Activated B cell treated with CpG ODN at 0.5 μM for 24 hours (primary cell): Measurements from ENCODE around the gene TMX4. TPM values are rescaled to one million over a fixed set of nuclear protein-coding genes. Genes with fewer than 3 reads are reported as not detected.

Experiments used
- ATAC-seq: fragments of 200-7000 bp; cut with Tn5 transposase; one replicate; pipeline ENCODE4 v1.10.0; 2021; ENCODE audit warnings: low read depth, mild to moderate bottlenecking, moderate library complexity
- CTCF ChIA-PET: fragments of 350-600 bp; sonication (Branson Sonifier 250); formaldehyde crosslinking; loops from one replicate; lab custom pipeline; 2021; ENCODE audit warnings: antibody characterized with exemption; lab: Charles Lee
- POLR2A ChIA-PET: fragments of 350-600 bp; sonication (Branson Sonifier 250); formaldehyde crosslinking; loops from one replicate; lab custom pipeline; 2021; ENCODE audit warnings: antibody characterized with exemption; lab: Charles Lee
- DNase-seq: peaks from one replicate; pipeline ENCODE4 v3.0.0; 2022
- H3K27ac Mint-ChIP-seq: one replicate; pipeline ENCODE4 v1.8.0; 2020; ENCODE audit warnings: mixed read lengths
- H3K27me3 Mint-ChIP-seq: one replicate; pipeline ENCODE4 v1.8.0; 2021; ENCODE audit warnings: mixed read lengths
- H3K36me3 Mint-ChIP-seq: one replicate; pipeline ENCODE4 v1.8.0; 2021; ENCODE audit warnings: low read depth, mixed read lengths
- H3K4me1 Mint-ChIP-seq: one replicate; pipeline ENCODE4 v1.8.0; 2021; ENCODE audit warnings: mixed read lengths
- H3K4me3 Mint-ChIP-seq: one replicate; pipeline ENCODE4 v1.8.0; 2020; ENCODE audit warnings: mild to moderate bottlenecking, mixed read lengths
- H3K9me3 Mint-ChIP-seq: one replicate; pipeline ENCODE4 v1.8.0; 2020; ENCODE audit warnings: mixed read lengths
- CTCF ChIP-seq: fragments of 200-600 bp; IDR thresholded peaks from one replicate; pipeline ENCODE4 v1.8.0; 2022; ENCODE audit warnings: antibody characterized with exemption, mild to moderate bottlenecking
- intact Hi-C: fragments of 100-400 bp; cut with micrococcal nuclease; formaldehyde crosslinking; loops from one replicate; pipeline ENCODE4 v1.15.1; 2024
- total RNA-seq: library from RNA; stranded (reverse); gene quantifications from 2 replicates; pipeline ENCODE4 v1.2.3, GENCODE V29; 2022

The TMX4 gene
- total RNA-seq, 1 donor from 2014 or later = 24.8 TPM

DNA sequence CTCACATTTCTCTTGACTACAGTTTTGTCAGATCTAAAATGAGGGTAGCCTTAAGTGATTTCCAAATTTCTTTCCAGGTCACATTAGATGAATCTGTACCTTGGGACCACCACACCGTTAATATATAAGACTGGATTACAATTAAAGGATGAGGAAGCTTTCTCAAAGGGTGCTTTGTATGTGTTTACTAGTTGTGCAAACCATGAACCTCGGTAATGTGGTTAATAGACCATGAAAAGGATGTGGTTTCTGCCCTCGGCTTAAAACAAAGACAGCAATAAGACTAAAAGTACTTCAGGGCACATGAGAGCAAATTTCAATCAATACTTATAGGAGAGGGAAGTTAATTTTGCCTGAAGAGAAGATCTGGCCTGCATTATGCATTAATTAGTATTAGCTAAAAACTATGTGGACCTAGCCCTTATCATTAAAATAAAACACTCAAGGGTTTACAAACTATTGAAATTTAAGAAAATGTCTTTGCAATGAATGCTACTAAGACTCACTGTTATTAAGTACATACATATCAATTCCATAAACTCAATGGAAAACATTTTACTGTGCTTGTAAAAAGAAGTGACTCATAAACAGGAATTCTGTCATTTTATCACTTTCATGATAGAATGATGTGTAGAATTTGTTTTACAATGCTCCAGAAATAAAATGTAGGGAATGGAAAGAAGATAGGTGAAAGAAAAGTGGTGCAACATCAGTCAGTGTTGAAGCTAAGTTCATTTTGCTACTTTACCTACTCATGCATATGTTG lies 936 bp upstream of the TMX4 start:
- no peak for TF ChIP-seq CTCF
- no peak for DNase-seq
- CTCF ChIA-PET = interaction anchor here (1.3 kb wide), 1 partner anchor 702 kb away, joined by 4 read pairs; no protein-coding TSS in a partner anchor
- Mint-ChIP-seq H3K36me3 (peaks cover 6% of the 10 kb centered on the region), H3K27ac (no peak overlapping the region), H3K4me1 (peaks cover 19% of the 10 kb centered on the region), H3K9me3 (no peaks in the 10 kb centered on the region), H3K4me3 (no peak overlapping the region), H3K27me3 (peaks cover 5% of the 10 kb centered on the region)
- POLR2A ChIA-PET = interaction anchor here (1.4 kb wide), 1 partner anchor 23 kb away, joined by 4 read pairs; no protein-coding TSS in a partner anchor
- intact Hi-C loops = loop anchor here (1.0 kb wide), 1 partner anchor 23 kb away; no protein-coding TSS in a partner anchor
- ATAC-seq = peak; percentile 13

- Mint-ChIP-seq H3K27ac (no peak overlapping the region), H3K27me3 (no peaks in the 10 kb centered on the region), H3K9me3 (no peaks in the 10 kb centered on the region), H3K4me1 (peaks cover 24% of the 10 kb centered on the region), H3K4me3 (no peak overlapping the region), H3K36me3 (peaks cover 6% of the 10 kb centered on the region)
- POLR2A ChIA-PET = interaction anchor here (1.4 kb wide), 1 partner anchor 23 kb away, joined by 4 read pairs; no protein-coding TSS in a partner anchor
- ATAC-seq = no peak
- intact Hi-C loops = loop anchor here (1.0 to 10.0 kb wide), 5 partner anchors 17 to 585 kb away; no protein-coding TSS in a partner anchor
- no peak for TF ChIP-seq CTCF
- DNase-seq = no peak
- CTCF ChIA-PET = interaction anchor here (1.3 kb wide), 1 partner anchor 703 kb away, joined by 4 read pairs; no protein-coding TSS in a partner anchor
Observed at GRCh38 chr20:8019998-8020247, 362 bp upstream of the TMX4 start.

DNA sequence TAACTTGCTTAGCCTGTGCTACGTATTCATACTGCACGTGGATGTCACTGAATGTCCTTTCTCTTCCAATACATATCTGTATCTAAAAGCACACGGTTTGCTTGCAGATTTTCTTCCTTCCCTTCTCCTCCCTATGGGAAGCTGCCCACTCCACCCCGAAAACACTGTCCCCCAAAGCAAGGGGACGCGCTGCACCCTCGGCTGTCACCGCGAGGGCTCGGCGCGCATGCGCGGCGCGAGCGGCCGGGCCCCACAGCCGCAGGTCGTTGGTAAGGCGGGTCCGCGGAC lies 659 bp downstream of the TMX4 start:
- Mint-ChIP-seq H3K36me3 (peaks cover 8% of the 10 kb centered on the region), H3K27ac (peak overlapping the region; percentile 79), H3K4me1 (peaks cover 31% of the 10 kb centered on the region), H3K27me3 (no peaks in the 10 kb centered on the region), H3K9me3 (no peaks in the 10 kb centered on the region), H3K4me3 (peak overlapping the region; percentile 90)
- CTCF ChIA-PET = no interaction called here
- DNase-seq (peak; percentile 73), ATAC-seq (peak; percentile 59)
- TF ChIP-seq CTCF = no peak
- intact Hi-C loops = loop anchor here (1.0 to 10.0 kb wide), 4 partner anchors 16 to 586 kb away; no protein-coding TSS in a partner anchor
- POLR2A ChIA-PET = interaction anchor here (1.4 kb wide), 1 partner anchor 25 kb away, joined by 4 read pairs; no protein-coding TSS in a partner anchor

DNA sequence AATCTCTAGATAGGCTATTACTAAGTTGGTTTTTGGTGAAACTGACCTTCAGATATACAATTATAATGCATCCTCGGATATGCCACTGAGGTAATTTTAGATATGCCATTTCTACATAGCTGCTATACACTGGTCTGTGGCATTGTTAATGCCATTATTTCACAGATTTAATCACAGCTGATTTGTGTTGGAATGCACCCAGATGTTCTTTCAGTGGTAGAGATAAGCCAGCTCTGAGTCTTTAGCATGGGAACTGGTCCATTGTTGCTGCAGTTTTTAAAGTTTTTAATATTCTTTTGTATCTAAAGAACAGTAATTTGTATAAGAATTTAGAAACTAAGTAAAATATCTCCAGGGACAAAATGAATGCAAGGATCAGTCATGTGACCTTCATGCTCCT lies 6.8 kb downstream of the TMX4 start:
- Mint-ChIP-seq H3K27ac (no peak overlapping the region), H3K36me3 (peaks cover 16% of the 10 kb centered on the region), H3K27me3 (no peaks in the 10 kb centered on the region), H3K4me1 (peaks cover 30% of the 10 kb centered on the region), H3K4me3 (no peak overlapping the region), H3K9me3 (no peaks in the 10 kb centered on the region)
- DNase-seq (no peak), ATAC-seq (no peak)
- CTCF ChIA-PET = no interaction called here
- no peak for TF ChIP-seq CTCF
- intact Hi-C loops = loop anchor here (10.0 kb wide), 1 partner anchor 592 kb away; no protein-coding TSS in a partner anchor
- POLR2A ChIA-PET = no interaction called here

DNA sequence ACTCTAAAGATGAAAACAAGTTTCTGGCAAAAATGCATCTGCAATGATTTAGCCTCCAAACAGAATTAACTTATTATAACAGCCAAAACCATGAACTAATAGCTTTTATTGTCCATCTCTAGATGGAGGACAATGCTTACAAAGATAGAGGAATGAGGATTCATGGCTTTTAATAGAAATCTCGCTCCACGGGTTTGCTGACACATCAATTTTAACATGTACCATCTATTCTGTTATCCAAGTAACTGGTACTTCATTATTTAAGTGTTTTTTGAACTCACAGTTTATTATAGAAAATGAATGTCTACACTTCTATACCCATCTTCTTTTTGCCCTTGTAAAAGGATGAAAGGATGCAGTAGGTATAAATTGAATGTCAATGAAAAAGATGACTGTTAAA lies 10.8 kb downstream of the TMX4 start:
- no peaks in the 10 kb centered on the region for H3K9me3 Mint-ChIP-seq
- POLR2A ChIA-PET = no interaction called here
- H3K27ac Mint-ChIP-seq = no peak overlapping the region
- intact Hi-C loops = no loop called here
- H3K36me3 Mint-ChIP-seq = peaks cover 45% of the 10 kb centered on the region
- no peak for ATAC-seq
- no peak for TF ChIP-seq CTCF
- H3K27me3 Mint-ChIP-seq = no peaks in the 10 kb centered on the region
- CTCF ChIA-PET = no interaction called here
- DNase-seq = no peak
- peaks cover 15% of the 10 kb centered on the region for H3K4me1 Mint-ChIP-seq
- no peak overlapping the region for H3K4me3 Mint-ChIP-seq
